Measurements from ENCODE around the gene ROR1.

The ROR1 gene

GRCh38 chr1:63847308-63847910 lies 73.6 kb downstream of the ROR1 start:
- H3K4me3 ChIP-seq (ENCODE audit: low read depth, low read length) = no peak overlapping the region
- no peak for TF ChIP-seq CTCF (IDR thresholded peaks at IDR 0.05; ENCODE audit: insufficient read depth, low read length, missing control alignments)
- no peak for DNase-seq (ENCODE audit: low read depth, low spot score)
- ChIA-PET CTCF (interaction anchor here (1.1 kb wide), 1 partner anchor 159 kb away, joined by 3 read pairs; no protein-coding TSS in a partner anchor), POLR2A (no interaction called here)

- ChIA-PET CTCF (interaction anchor here (1.0 to 1.1 kb wide), 3 partner anchors 9 to 287 kb away, joined by 3 to 4 read pairs (median 3); no protein-coding TSS in a partner anchor), POLR2A (no interaction called here)
- TF ChIP-seq CTCF (IDR thresholded peaks at IDR 0.05; ENCODE audit: insufficient read depth, low read length, missing control alignments) = no peak
- H3K4me3 ChIP-seq (ENCODE audit: low read depth, low read length) = no peak overlapping the region
- DNase-seq (ENCODE audit: low read depth, low spot score) = no peak
These were observed 74.9 kb downstream of the ROR1 start for GRCh38 chr1:63848733-63849132.

GRCh38 chr1:63849149-63849548 lies 75.3 kb downstream of the ROR1 start:
- ChIA-PET CTCF (interaction anchor here (1.0 to 1.1 kb wide), 3 partner anchors 8 to 287 kb away, joined by 3 to 4 read pairs (median 3); no protein-coding TSS in a partner anchor), POLR2A (no interaction called here)
- H3K4me3 ChIP-seq (ENCODE audit: low read depth, low read length) = no peak overlapping the region
- no peak for DNase-seq (ENCODE audit: low read depth, low spot score)
- no peak for TF ChIP-seq CTCF (IDR thresholded peaks at IDR 0.05; ENCODE audit: insufficient read depth, low read length, missing control alignments)

- CTCF ChIA-PET = interaction anchor here (1.5 kb wide), 1 partner anchor 16 kb away, joined by 4 read pairs; no protein-coding TSS in a partner anchor
- TF ChIP-seq CTCF (IDR thresholded peaks at IDR 0.05; ENCODE audit: insufficient read depth, low read length, missing control alignments) = no peak
- H3K4me3 ChIP-seq (ENCODE audit: low read depth, low read length) = no peak overlapping the region
- POLR2A ChIA-PET = no interaction called here
- no peak for DNase-seq (ENCODE audit: low read depth, low spot score)
These were observed 80.3 kb downstream of the ROR1 start for GRCh38 chr1:63854091-63854490.

GRCh38 chr1:63855942-63856341 lies 82.1 kb downstream of the ROR1 start:
- no peak for DNase-seq (ENCODE audit: low read depth, low spot score)
- TF ChIP-seq CTCF (IDR thresholded peaks at IDR 0.05; ENCODE audit: insufficient read depth, low read length, missing control alignments) = no peak
- H3K4me3 ChIP-seq (ENCODE audit: low read depth, low read length) = no peak overlapping the region
- POLR2A ChIA-PET = no interaction called here
- CTCF ChIA-PET = interaction anchor here (0.8 kb wide), 1 partner anchor 9 kb away, joined by 3 read pairs; no protein-coding TSS in a partner anchor

GRCh38 chr1:63856924-63857323 lies 83.1 kb downstream of the ROR1 start:
- no peak for DNase-seq (ENCODE audit: low read depth, low spot score)
- POLR2A ChIA-PET = no interaction called here
- no peak overlapping the region for H3K4me3 ChIP-seq (ENCODE audit: low read depth, low read length)
- CTCF ChIA-PET = interaction anchor here (1.2 to 1.5 kb wide), 2 partner anchors 8 to 280 kb away, joined by 3 to 4 read pairs; no protein-coding TSS in a partner anchor
- TF ChIP-seq CTCF (IDR thresholded peaks at IDR 0.05; ENCODE audit: insufficient read depth, low read length, missing control alignments) = no peak

Measured in AG04449 (cell line).